HepG2 (cell line): ENCODE measurements around the gene IL16. TPM values are rescaled to one million over a fixed set of nuclear protein-coding genes. Genes with fewer than 3 reads are reported as not detected.

Experiments
- ATAC-seq: fragments of 200-7000 bp; cut with Tn5 transposase; 3 replicates; pipeline ENCODE4 v1.9.1; 2020; ENCODE audit warnings: mild to moderate bottlenecking, moderate library complexity
- BruUV-seq: library from RNA; stranded (reverse); fragments of 400-500 nt; replicated peaks from 2 replicates; lab custom pipeline; 2021; lab: Mats Ljungman, UMichigan
- CTCF ChIA-PET: fragments of 300-600 bp; formaldehyde crosslinking; extraction: SDS; loops from one replicate; lab custom pipeline; 2021; ENCODE audit warnings: low total read pairs, inconsistent platforms, low intra/inter-chr PET ratio; lab: Yijun Ruan, JAX
- POLR2A ChIA-PET: fragments of 350-600 bp; sonication (Branson Sonifier 250); formaldehyde crosslinking; loops from one replicate; lab custom pipeline; 2020; ENCODE audit warnings: antibody characterized with exemption, inconsistent platforms; lab: Yijun Ruan, JAX
- DNase-seq: peaks from one replicate; pipeline ENCODE4 v3.0.0-alpha.2; 2015; ENCODE audit warnings: low spot score
- FAIRE-seq: peaks from 3 replicates; lab custom pipeline; 2011; peaks lifted over from hg19 to GRCh38; lab: Jason Lieb, UNC
- H2AFZ ChIP-seq: one replicate; pipeline ENCODE4 v1.6.1; 2011; ENCODE audit warnings: low read length, inconsistent platforms
- H3K27ac ChIP-seq: fragments of 300-600 bp; 3 replicates; pipeline ENCODE4 v1.8.0; 2011; ENCODE audit warnings: mixed run types, mild to moderate bottlenecking, mixed read lengths, low read length, inconsistent platforms; ENCODE audit not compliant: insufficient read depth; ENCODE audit errors: extremely low read length
- H3K27me3 ChIP-seq, 2 experiments: fragments of 200-600 bp in 1 of 2; 2 replicates in 1 of 2; 3 replicates in 1 of 2; pipeline versions ENCODE4 v1.6.0 to v1.8.0; 2011; ENCODE audit warnings: low read length in 2 of 2, mild to moderate bottlenecking in 2 of 2, moderate library complexity in 2 of 2, inconsistent platforms in 1 of 2; ENCODE audit not compliant: insufficient read depth in 2 of 2, control insufficient read depth in 1 of 2
- H3K36me3 ChIP-seq, 2 experiments: fragments of 200-600 bp in 1 of 2; replicated peaks in 1 of 2; 2 replicates in 1 of 2; 3 replicates in 1 of 2; pipeline versions ENCODE4 v1.5.1 to v1.8.0; 2011; ENCODE audit warnings: low read length in 2 of 2, inconsistent platforms in 1 of 2; ENCODE audit not compliant: insufficient read depth in 2 of 2, control insufficient read depth in 1 of 2
- H3K4me1 ChIP-seq: 2 replicates; pipeline ENCODE4 v1.5.1; 2012; ENCODE audit warnings: low read length, inconsistent platforms; ENCODE audit not compliant: insufficient read depth
- H3K4me2 ChIP-seq: 2 replicates; pipeline ENCODE4 v1.6.0; 2011; ENCODE audit warnings: low read depth, low read length, inconsistent platforms
- H3K4me3 ChIP-seq, 3 experiments: fragments of 200-600 bp in 1 of 3; sonication (generic), shearing (Covaris generic) in 1 of 3; replicated peaks in 1 of 3; 2 replicates each; pipeline ENCODE4 v1.5.1; 2011 to 2016; ENCODE audit warnings: low read length in 3 of 3, inconsistent platforms in 2 of 3, low read depth in 2 of 3, mild to moderate bottlenecking in 2 of 3, control low read depth in 1 of 3, mixed read lengths in 1 of 3; ENCODE audit not compliant: insufficient read depth in 1 of 3
- H3K79me2 ChIP-seq: one replicate; pipeline ENCODE4 v1.6.1; 2011; ENCODE audit warnings: low read length, inconsistent platforms; ENCODE audit not compliant: insufficient read depth
- H3K9ac ChIP-seq: 2 replicates; pipeline ENCODE4 v1.6.0; 2011; ENCODE audit warnings: mild to moderate bottlenecking, low read depth, low read length, inconsistent platforms; ENCODE audit not compliant: insufficient read depth
- H3K9me3 ChIP-seq: 2 replicates; pipeline ENCODE4 v1.5.1; 2012; ENCODE audit warnings: mild to moderate bottlenecking, low read length
- H4K20me1 ChIP-seq: 2 replicates; pipeline ENCODE4 v1.6.0; 2011; ENCODE audit warnings: inconsistent platforms, mild to moderate bottlenecking, low read length, moderate library complexity; ENCODE audit not compliant: insufficient read depth
- FIP1L1 ChIP-seq: fragments of 200-400 bp; formaldehyde crosslinking; IDR thresholded peaks from 2 replicates; pipeline ENCODE4 v1.6.1; 2018; ENCODE audit warnings: low read depth, mild to moderate bottlenecking, low read length, moderate library complexity, borderline replicate concordance; ENCODE audit not compliant: insufficient read depth
- FOXC1 ChIP-seq: sonication (generic); formaldehyde crosslinking; IDR thresholded peaks from 2 replicates; pipeline ENCODE4 v1.8.0; 2022; ENCODE audit warnings: mild to moderate bottlenecking, missing genetic modification reagents, borderline replicate concordance
- GATAD2A ChIP-seq: IDR thresholded peaks from 2 replicates; pipeline ENCODE4 v1.6.1; 2016
- MAFK ChIP-seq, 2 experiments: IDR thresholded peaks in 1 of 2; conservative IDR thresholded peaks in 1 of 2; 2 replicates each; pipeline ENCODE4 v1.6.1; 2011; ENCODE audit warnings: improper control_type of control experiment in 2 of 2, low read length in 2 of 2
- POLR2A ChIP-seq, 2 experiments: IDR thresholded peaks; 2 replicates each; pipeline ENCODE4 v1.6.1; 2011; ENCODE audit warnings: low read depth in 2 of 2, low read length in 2 of 2, mild to moderate bottlenecking in 1 of 2, moderate library complexity in 1 of 2; ENCODE audit not compliant: insufficient read depth in 1 of 2
- ZNF776 ChIP-seq: sonication (generic); formaldehyde crosslinking; IDR thresholded peaks from 2 replicates; pipeline ENCODE4 v1.4.0; 2020; ENCODE audit warnings: mild to moderate bottlenecking, missing genetic modification reagents
- ZZZ3 ChIP-seq: sonication (generic); formaldehyde crosslinking; IDR thresholded peaks from 2 replicates; pipeline ENCODE4 v1.4.0; 2020; ENCODE audit warnings: missing genetic modification reagents, mild to moderate bottlenecking, borderline replicate concordance
- WGBS: methylation state at CpG from one replicate; pipeline ENCODE4 v1.1.6; 2017; ENCODE audit warnings: low lambda C conversion rate; 5-methylcytosine and 5-hydroxymethylcytosine counted together
- in situ Hi-C: cut with HindIII; loops from 2 replicates; pipeline ENCODE4 v1.10.0; 2017; ENCODE audit warnings: low pct_unique_long_range_greater_than_20kb; ENCODE audit not compliant: extremely low pct_ligation_motif_present
- intact Hi-C: fragments of 100-400 bp; cut with micrococcal nuclease; formaldehyde crosslinking; loops from one replicate; pipeline ENCODE4 v1.10.0; 2022; ENCODE audit not compliant: unreplicated experiment
- polyA plus RNA-seq, 8 experiments: library from polyadenylated mRNA; depleted of rRNA in 3 of 8; stranded (reverse) in 7 of 8; unstranded in 1 of 8; fragments of >200 nt; fragmentation: Illumina TruSeq in 4 of 8; extraction: Trizol in 4 of 8; gene quantifications; 2 replicates each; pipeline versions ENCODE4 v1.2.1 to v1.2.3, GENCODE V29; 2011 to 2016; ENCODE audit warnings: low read depth in 4 of 8, missing spikeins in 1 of 8, mixed read lengths in 1 of 8; ENCODE audit not compliant: insufficient read depth in 1 of 8
- total RNA-seq, 5 experiments: library from RNA; depleted of rRNA; stranded (reverse); fragments of >200 nt; fragmentation: Illumina TruSeq; extraction: Trizol; gene quantifications; 2 replicates each; pipeline ENCODE4 v1.2.3, GENCODE V29; 2016; ENCODE audit warnings: low read depth in 1 of 5
- TF ChIP-seq, protein P1 (sequence below): IDR thresholded peaks from 2 replicates; pipeline ENCODE4 v1.4.0; 2020; ENCODE audit warnings: mild to moderate bottlenecking, missing genetic modification reagents
- TF ChIP-seq, protein P2 (sequence below): sonication (generic); formaldehyde crosslinking; IDR thresholded peaks from 2 replicates; pipeline ENCODE4 v1.4.0; 2020; ENCODE audit warnings: mild to moderate bottlenecking, missing genetic modification reagents, borderline replicate concordance

The IL16 gene
- total and polyA plus RNA-seq, 2 of the 13 experiments (the other 11 are each of a cell fraction or from before 2014, with no cell fraction given) = 0.03 TPM; not detected in 1

DNA sequence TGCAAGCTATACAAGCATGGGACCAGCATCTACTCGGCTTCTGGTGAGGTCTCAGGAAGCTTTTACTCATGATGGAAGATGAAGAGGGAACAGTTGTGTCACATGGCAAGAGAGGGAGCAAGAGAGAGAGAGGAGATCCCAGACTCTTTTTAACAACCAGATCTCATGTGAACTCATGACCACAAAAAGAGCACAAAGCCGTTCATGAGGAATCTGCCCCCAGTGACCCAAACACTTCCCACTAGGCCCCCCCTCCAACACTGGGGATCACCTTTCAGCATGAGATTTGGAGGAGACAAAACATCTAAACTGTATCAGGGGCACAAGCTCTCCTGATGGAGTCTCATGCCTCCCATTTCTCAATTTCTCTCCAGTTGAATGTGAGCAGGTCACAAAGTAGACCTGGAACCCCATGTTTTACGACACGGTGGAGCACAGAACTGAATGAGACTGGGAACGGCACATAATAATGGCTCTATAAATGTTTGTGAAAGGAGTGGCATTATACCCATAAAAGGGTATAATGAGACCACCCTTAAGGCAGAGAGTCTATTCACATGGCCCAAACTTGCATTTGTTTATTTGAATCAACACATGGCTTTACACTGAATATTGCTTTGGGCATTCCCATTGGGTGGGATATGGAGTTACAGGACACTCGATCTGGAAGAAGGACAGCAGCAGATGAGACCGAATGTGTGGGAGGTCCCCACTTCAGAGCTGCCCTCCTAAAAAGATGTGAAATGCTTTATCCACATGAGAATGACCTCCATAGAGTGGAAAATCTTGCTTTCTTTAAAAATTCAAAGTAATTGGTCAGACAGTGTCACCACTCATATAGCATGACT, 38.8 kb downstream of the IL16 start:
- Histone ChIP-seq H4K20me1 (no peaks in the 10 kb centered on the region), H3K9ac (no peak overlapping the region), H2AFZ (no peak overlapping the region), H3K27me3 (no peaks in the 10 kb centered on the region), H3K36me3 (no peaks in the 10 kb centered on the region), H3K9me3 (no peaks in the 10 kb centered on the region), H3K4me1 (no peaks in the 10 kb centered on the region), H3K4me2 (no peak overlapping the region), H3K4me3 (no peak overlapping the region), H3K27ac (no peak overlapping the region), H3K79me2 (no peaks in the 10 kb centered on the region)
- ChIA-PET CTCF (no interaction called here), POLR2A (no interaction called here)
- TF ChIP-seq FIP1L1 = no peak
- no peak for TF ChIP-seq MAFK (conservative IDR thresholded peaks at IDR 0.05 in 1 of 2, IDR thresholded peaks at IDR 0.05 in 1 of 2; ENCODE audit: low read length in 2 of 2)
- no peak for DNase-seq
- FAIRE-seq = no peak
- intact Hi-C loops (no loop called here), in situ Hi-C loops (no loop called here)
- BruUV-seq = no TSS peak
- ATAC-seq = no peak
- WGBS = 15% methylated on average over 7 of the region's 7 CpGs

DNA sequence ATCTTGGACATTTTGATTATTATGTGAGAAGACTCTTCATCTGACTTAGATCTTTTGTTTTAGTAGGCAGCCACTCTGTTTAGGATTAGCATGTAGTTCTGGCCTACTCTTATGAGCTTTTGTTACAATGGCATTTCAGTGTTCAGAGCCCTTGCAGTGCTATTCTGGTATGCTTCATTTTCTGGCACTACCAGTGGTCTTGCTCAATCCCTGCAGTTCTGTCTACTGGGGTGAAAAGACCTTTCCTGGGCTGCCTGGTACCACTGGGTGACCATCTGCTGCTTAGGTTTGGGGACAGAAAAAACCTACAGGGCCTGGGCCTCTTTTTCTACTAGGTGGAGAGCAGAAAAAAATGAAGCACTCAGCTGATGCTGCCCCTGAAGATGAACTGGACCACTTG, 42.5 kb downstream of the IL16 start:
- H3K27me3 ChIP-seq = no peaks in the 10 kb centered on the region
- no peaks in the 10 kb centered on the region for H3K79me2 ChIP-seq
- no peak for DNase-seq
- H3K36me3 ChIP-seq = no peaks in the 10 kb centered on the region
- H2AFZ ChIP-seq = no peak overlapping the region
- H3K4me1 ChIP-seq = no peaks in the 10 kb centered on the region
- no peak overlapping the region for H3K9ac ChIP-seq
- intact Hi-C loops = no loop called here
- in situ Hi-C loops = no loop called here
- ChIA-PET POLR2A (no interaction called here), CTCF (no interaction called here)
- no peaks in the 10 kb centered on the region for H4K20me1 ChIP-seq
- H3K27ac ChIP-seq = no peak overlapping the region
- no peak overlapping the region for H3K4me3 ChIP-seq
- no peak overlapping the region for H3K4me2 ChIP-seq
- BruUV-seq = no TSS peak
- no peak for ATAC-seq
- no peak for FAIRE-seq
- peaks cover 8% of the 10 kb centered on the region; the same call in 1 of the 2 replicates for H3K9me3 ChIP-seq
- TF ChIP-seq GATAD2A (CRISPR knock-in tag) = no peak
- no peak for TF ChIP-seq FOXC1 (CRISPR knock-in tag)
- no peak for TF ChIP-seq ZZZ3 (CRISPR knock-in tag)
- TF ChIP-seq, protein P1, sequence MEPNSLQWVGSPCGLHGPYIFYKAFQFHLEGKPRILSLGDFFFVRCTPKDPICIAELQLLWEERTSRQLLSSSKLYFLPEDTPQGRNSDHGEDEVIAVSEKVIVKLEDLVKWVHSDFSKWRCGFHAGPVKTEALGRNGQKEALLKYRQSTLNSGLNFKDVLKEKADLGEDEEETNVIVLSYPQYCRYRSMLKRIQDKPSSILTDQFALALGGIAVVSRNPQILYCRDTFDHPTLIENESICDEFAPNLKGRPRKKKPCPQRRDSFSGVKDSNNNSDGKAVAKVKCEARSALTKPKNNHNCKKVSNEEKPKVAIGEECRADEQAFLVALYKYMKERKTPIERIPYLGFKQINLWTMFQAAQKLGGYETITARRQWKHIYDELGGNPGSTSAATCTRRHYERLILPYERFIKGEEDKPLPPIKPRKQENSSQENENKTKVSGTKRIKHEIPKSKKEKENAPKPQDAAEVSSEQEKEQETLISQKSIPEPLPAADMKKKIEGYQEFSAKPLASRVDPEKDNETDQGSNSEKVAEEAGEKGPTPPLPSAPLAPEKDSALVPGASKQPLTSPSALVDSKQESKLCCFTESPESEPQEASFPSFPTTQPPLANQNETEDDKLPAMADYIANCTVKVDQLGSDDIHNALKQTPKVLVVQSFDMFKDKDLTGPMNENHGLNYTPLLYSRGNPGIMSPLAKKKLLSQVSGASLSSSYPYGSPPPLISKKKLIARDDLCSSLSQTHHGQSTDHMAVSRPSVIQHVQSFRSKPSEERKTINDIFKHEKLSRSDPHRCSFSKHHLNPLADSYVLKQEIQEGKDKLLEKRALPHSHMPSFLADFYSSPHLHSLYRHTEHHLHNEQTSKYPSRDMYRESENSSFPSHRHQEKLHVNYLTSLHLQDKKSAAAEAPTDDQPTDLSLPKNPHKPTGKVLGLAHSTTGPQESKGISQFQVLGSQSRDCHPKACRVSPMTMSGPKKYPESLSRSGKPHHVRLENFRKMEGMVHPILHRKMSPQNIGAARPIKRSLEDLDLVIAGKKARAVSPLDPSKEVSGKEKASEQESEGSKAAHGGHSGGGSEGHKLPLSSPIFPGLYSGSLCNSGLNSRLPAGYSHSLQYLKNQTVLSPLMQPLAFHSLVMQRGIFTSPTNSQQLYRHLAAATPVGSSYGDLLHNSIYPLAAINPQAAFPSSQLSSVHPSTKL (CRISPR knock-in tag) = no peak
- TF ChIP-seq ZNF776 = no peak
- TF ChIP-seq, protein P2, sequence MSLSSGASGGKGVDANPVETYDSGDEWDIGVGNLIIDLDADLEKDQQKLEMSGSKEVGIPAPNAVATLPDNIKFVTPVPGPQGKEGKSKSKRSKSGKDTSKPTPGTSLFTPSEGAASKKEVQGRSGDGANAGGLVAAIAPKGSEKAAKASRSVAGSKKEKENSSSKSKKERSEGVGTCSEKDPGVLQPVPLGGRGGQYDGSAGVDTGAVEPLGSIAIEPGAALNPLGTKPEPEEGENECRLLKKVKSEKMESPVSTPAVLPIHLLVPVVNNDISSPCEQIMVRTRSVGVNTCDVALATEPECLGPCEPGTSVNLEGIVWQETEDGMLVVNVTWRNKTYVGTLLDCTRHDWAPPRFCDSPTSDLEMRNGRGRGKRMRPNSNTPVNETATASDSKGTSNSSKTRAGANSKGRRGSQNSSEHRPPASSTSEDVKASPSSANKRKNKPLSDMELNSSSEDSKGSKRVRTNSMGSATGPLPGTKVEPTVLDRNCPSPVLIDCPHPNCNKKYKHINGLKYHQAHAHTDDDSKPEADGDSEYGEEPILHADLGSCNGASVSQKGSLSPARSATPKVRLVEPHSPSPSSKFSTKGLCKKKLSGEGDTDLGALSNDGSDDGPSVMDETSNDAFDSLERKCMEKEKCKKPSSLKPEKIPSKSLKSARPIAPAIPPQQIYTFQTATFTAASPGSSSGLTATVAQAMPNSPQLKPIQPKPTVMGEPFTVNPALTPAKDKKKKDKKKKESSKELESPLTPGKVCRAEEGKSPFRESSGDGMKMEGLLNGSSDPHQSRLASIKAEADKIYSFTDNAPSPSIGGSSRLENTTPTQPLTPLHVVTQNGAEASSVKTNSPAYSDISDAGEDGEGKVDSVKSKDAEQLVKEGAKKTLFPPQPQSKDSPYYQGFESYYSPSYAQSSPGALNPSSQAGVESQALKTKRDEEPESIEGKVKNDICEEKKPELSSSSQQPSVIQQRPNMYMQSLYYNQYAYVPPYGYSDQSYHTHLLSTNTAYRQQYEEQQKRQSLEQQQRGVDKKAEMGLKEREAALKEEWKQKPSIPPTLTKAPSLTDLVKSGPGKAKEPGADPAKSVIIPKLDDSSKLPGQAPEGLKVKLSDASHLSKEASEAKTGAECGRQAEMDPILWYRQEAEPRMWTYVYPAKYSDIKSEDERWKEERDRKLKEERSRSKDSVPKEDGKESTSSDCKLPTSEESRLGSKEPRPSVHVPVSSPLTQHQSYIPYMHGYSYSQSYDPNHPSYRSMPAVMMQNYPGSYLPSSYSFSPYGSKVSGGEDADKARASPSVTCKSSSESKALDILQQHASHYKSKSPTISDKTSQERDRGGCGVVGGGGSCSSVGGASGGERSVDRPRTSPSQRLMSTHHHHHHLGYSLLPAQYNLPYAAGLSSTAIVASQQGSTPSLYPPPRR (CRISPR knock-in tag) = no peak
- TF ChIP-seq POLR2A (IDR thresholded peaks at IDR 0.05; ENCODE audit: insufficient read depth in 1 of 2, low read depth in 2 of 2, low read length in 2 of 2) = no peak
